Caco-2 (cell line): ENCODE measurements around the gene TSHZ2. TPM values are rescaled to one million over a fixed set of nuclear protein-coding genes. Genes with fewer than 3 reads are reported as not detected.

ENCODE experiments used
- BruUV-seq: library from RNA; stranded (reverse); fragments of 400-500 nt; replicated peaks from 2 replicates; lab custom pipeline; 2021; lab: Mats Ljungman, UMichigan
- CTCF ChIA-PET: fragments of 300-600 bp; sonication (Branson Sonifier 250); formaldehyde crosslinking; loops from one replicate; lab custom pipeline; 2022; ENCODE audit warnings: antibody characterized with exemption; lab: Charles Lee
- POLR2A ChIA-PET: fragments of 300-600 bp; sonication (Branson Sonifier 250); formaldehyde crosslinking; loops from one replicate; lab custom pipeline; 2022; ENCODE audit warnings: antibody characterized with exemption; lab: Charles Lee
- DNase-seq, 2 experiments: peaks; one replicate each; pipeline versions ENCODE4 v3.0.0 to v3.0.0-alpha.2; 2020 to 2022
- H3K27me3 ChIP-seq: replicated peaks from 2 replicates; pipeline ENCODE4 v1.6.0; 2011; ENCODE audit warnings: low read length; ENCODE audit not compliant: control insufficient read depth, insufficient read depth
- H3K36me3 ChIP-seq: 2 replicates; pipeline ENCODE4 v1.5.1; 2011; ENCODE audit warnings: low read length; ENCODE audit not compliant: control insufficient read depth, insufficient read depth
- H3K4me1 ChIP-seq: fragments of 250-450 bp; sonication (Bioruptor Pico); 2 replicates; pipeline ENCODE4 v1.5.1; 2020; ENCODE audit warnings: mild to moderate bottlenecking
- H3K4me3 ChIP-seq: 2 replicates; pipeline ENCODE4 v1.5.1; 2011; ENCODE audit warnings: low read depth, mild to moderate bottlenecking, control low read depth, low read length
- H3K9me3 ChIP-seq: fragments of 250-450 bp; sonication (Bioruptor Pico); 2 replicates; pipeline ENCODE4 v1.5.1; 2020; ENCODE audit warnings: mild to moderate bottlenecking, moderate library complexity
- H3K27ac Mint-ChIP-seq: one replicate; pipeline ENCODE4 v1.8.0; 2022; ENCODE audit warnings: mixed read lengths; ENCODE audit not compliant: unreplicated experiment
- H3K27me3 Mint-ChIP-seq: one replicate; pipeline ENCODE4 v1.8.0; 2022; ENCODE audit warnings: mixed read lengths; ENCODE audit not compliant: insufficient read depth, unreplicated experiment
- H3K36me3 Mint-ChIP-seq: one replicate; pipeline ENCODE4 v1.8.0; 2022; ENCODE audit warnings: mild to moderate bottlenecking, mixed read lengths; ENCODE audit not compliant: insufficient read depth, unreplicated experiment
- H3K4me1 Mint-ChIP-seq: one replicate; pipeline ENCODE4 v1.8.0; 2022; ENCODE audit warnings: low read depth, mixed read lengths; ENCODE audit not compliant: unreplicated experiment
- H3K4me3 Mint-ChIP-seq: one replicate; pipeline ENCODE4 v1.8.0; 2022; ENCODE audit warnings: mild to moderate bottlenecking, moderate library complexity, mixed read lengths; ENCODE audit not compliant: unreplicated experiment
- H3K9me3 Mint-ChIP-seq: one replicate; pipeline ENCODE4 v1.8.0; 2022; ENCODE audit warnings: mixed read lengths; ENCODE audit not compliant: unreplicated experiment
- CTCF ChIP-seq, 2 experiments: fragments of 200-600 bp in 1 of 2; IDR thresholded peaks; 1 replicate in 1 of 2; 2 replicates in 1 of 2; pipeline versions ENCODE4 v1.5.1 to v1.8.0; 2011 to 2022; ENCODE audit warnings: antibody characterized with exemption in 1 of 2, control low read depth in 1 of 2, inconsistent platforms in 1 of 2, low read depth in 1 of 2, low read length in 1 of 2, mild to moderate bottlenecking in 1 of 2, moderate library complexity in 1 of 2; ENCODE audit not compliant: insufficient read depth in 1 of 2, severe bottlenecking in 1 of 2, unreplicated experiment in 1 of 2
- intact Hi-C: fragments of 100-400 bp; cut with micrococcal nuclease; formaldehyde crosslinking; loops from one replicate; pipeline ENCODE4 v1.10.0; 2022; ENCODE audit not compliant: unreplicated experiment
- total RNA-seq: library from RNA; stranded (reverse); gene quantifications from 2 replicates; pipeline ENCODE4 v1.2.3, GENCODE V29; 2022

TSHZ2 gene
- total RNA-seq, 1 experiment from 2014 or later, result 0.07 TPM

- intact Hi-C loops, result no loop called here
- BruUV-seq, result no TSS peak
- H3K4me3 Mint-ChIP-seq, result no peak overlapping the region
Measured at GRCh38 chr20:52996130-52996529, 24.0 kb downstream of the TSHZ2 start.

GRCh38 chr20:52996658-52997057 lies 24.5 kb downstream of the TSHZ2 start:
- no TSS peak for BruUV-seq
- no peaks in the 10 kb centered on the region for H3K36me3 Mint-ChIP-seq
- H3K9me3 ChIP-seq, result no peaks in the 10 kb centered on the region
- no peaks in the 10 kb centered on the region for H3K9me3 Mint-ChIP-seq
- ChIA-PET CTCF (no interaction called here), POLR2A (no interaction called here)
- H3K36me3 ChIP-seq, result no peaks in the 10 kb centered on the region
- H3K4me3 ChIP-seq, result no peak overlapping the region
- H3K27me3 ChIP-seq, result no peaks in the 10 kb centered on the region
- no peak overlapping the region for H3K4me3 Mint-ChIP-seq
- intact Hi-C loops, result no loop called here
- no peak for DNase-seq
- peaks cover 15% of the 10 kb centered on the region for H3K27me3 Mint-ChIP-seq
- no peak for TF ChIP-seq CTCF (IDR thresholded peaks at IDR 0.05; ENCODE audit: insufficient read depth in 1 of 2, low read depth in 1 of 2, low read length in 1 of 2, severe bottlenecking in 1 of 2, unreplicated experiment in 1 of 2)
- H3K4me1 ChIP-seq, result no peaks in the 10 kb centered on the region
- no peak overlapping the region for H3K27ac Mint-ChIP-seq
- no peaks in the 10 kb centered on the region for H3K4me1 Mint-ChIP-seq

More at GRCh38 chr20:52996130-52996529, 24.0 kb downstream of the TSHZ2 start:
- Mint-ChIP-seq H3K27ac (no peak overlapping the region), H3K27me3 (peaks cover 12% of the 10 kb centered on the region), H3K9me3 (no peaks in the 10 kb centered on the region), H3K4me1 (no peaks in the 10 kb centered on the region), H3K36me3 (no peaks in the 10 kb centered on the region)
- no peak for TF ChIP-seq CTCF (IDR thresholded peaks at IDR 0.05; ENCODE audit: insufficient read depth in 1 of 2, low read depth in 1 of 2, low read length in 1 of 2, severe bottlenecking in 1 of 2, unreplicated experiment in 1 of 2)
- Histone ChIP-seq H3K27me3 (no peaks in the 10 kb centered on the region), H3K9me3 (no peaks in the 10 kb centered on the region), H3K4me1 (no peaks in the 10 kb centered on the region), H3K36me3 (no peaks in the 10 kb centered on the region), H3K4me3 (no peak overlapping the region)
- ChIA-PET CTCF (no interaction called here), POLR2A (no interaction called here)
- DNase-seq, result no peak

GRCh38 chr20:52998268-52998667 lies 26.1 kb downstream of the TSHZ2 start:
- POLR2A ChIA-PET, result no interaction called here
- H3K4me3 Mint-ChIP-seq, result no peak overlapping the region
- H3K9me3 ChIP-seq, result no peaks in the 10 kb centered on the region
- H3K27me3 Mint-ChIP-seq, result peaks cover 17% of the 10 kb centered on the region
- no peaks in the 10 kb centered on the region for H3K4me1 ChIP-seq
- CTCF ChIA-PET, result no interaction called here
- intact Hi-C loops, result no loop called here
- H3K27ac Mint-ChIP-seq, result no peak overlapping the region
- no peak overlapping the region for H3K4me3 ChIP-seq
- BruUV-seq, result no TSS peak
- H3K36me3 Mint-ChIP-seq, result no peaks in the 10 kb centered on the region
- H3K9me3 Mint-ChIP-seq, result no peaks in the 10 kb centered on the region
- no peaks in the 10 kb centered on the region for H3K27me3 ChIP-seq
- DNase-seq, result no peak
- no peak for TF ChIP-seq CTCF (IDR thresholded peaks at IDR 0.05; ENCODE audit: insufficient read depth in 1 of 2, low read depth in 1 of 2, low read length in 1 of 2, severe bottlenecking in 1 of 2, unreplicated experiment in 1 of 2)
- H3K36me3 ChIP-seq, result no peaks in the 10 kb centered on the region
- H3K4me1 Mint-ChIP-seq, result no peaks in the 10 kb centered on the region
